ENCODE data around the gene GGTA1. TPM values are rescaled to one million over a fixed set of nuclear protein-coding genes. Genes with fewer than 3 reads are reported as not detected.

The GGTA1 gene
- polyA plus RNA-seq, 1 of the 3 experiments (the other 2 are of a cell fraction): 0.03 TPM

GRCh38 chr9:121545150-121545874 lies 45.7 kb upstream of the GGTA1 start:
- Histone ChIP-seq H3K27ac (ENCODE audit: low read depth in 2 of 2, low read length in 1 of 2) (no peak overlapping the region), H3K79me2 (ENCODE audit: insufficient read depth) (no peaks in the 10 kb centered on the region), H3K27me3 (ENCODE audit: insufficient read depth) (no peaks in the 10 kb centered on the region), H3K4me1 (ENCODE audit: control insufficient read depth in 1 of 2, insufficient read depth in 2 of 2, low read depth in 1 of 2, low read length in 1 of 2) (peaks cover 0 to 4% of the 10 kb centered on the region in 2 experiments; a peak in 1 of 4 replicates), H3K9ac (no peak overlapping the region), H3K9me2 (no peaks in the 10 kb centered on the region), H2AFZ (ENCODE audit: low read depth) (0 out of 2 replicates have a peak overlapping the region, but pooled peaks have one; percentile 74), H3F3A (replicated peaks; ENCODE audit: insufficient read depth) (peaks cover 7% of the 10 kb centered on the region), H3K36me3 (replicated peaks in 1 of 2; ENCODE audit: control insufficient read depth in 1 of 2, insufficient read depth in 2 of 2, low read length in 1 of 2) (no peaks in the 10 kb centered on the region), H4K20me1 (ENCODE audit: insufficient read depth) (no peaks in the 10 kb centered on the region), H3K9me3 (no peaks in the 10 kb centered on the region), H3K4me2 (0 out of 2 replicates have a peak overlapping the region, but pooled peaks have one; percentile 68), H3K4me3 (ENCODE audit: low read depth in 2 of 2, low read length in 1 of 2) (no peak overlapping the region)
- ChIA-PET POLR2A (interaction anchor here (0.6 to 1.4 kb wide), 6 partner anchors 16 to 547 kb away, joined by 3 to 5 read pairs (median 4); no protein-coding TSS in a partner anchor), CTCF (interaction anchor here (0.5 to 3.7 kb wide), 78 partner anchors 8 to 1036 kb away, joined by 3 to 37 read pairs (median 5); partner anchors contain the start of genes DAB2IP and GGTA1)
- no peak for TF ChIP-seq JUND (IDR thresholded peaks at IDR 0.05)
- WGBS (ENCODE audit: low lambda C conversion rate): 53% methylated on average over 10 of the region's 33 CpGs
- DNase-seq: no peak

DNA sequence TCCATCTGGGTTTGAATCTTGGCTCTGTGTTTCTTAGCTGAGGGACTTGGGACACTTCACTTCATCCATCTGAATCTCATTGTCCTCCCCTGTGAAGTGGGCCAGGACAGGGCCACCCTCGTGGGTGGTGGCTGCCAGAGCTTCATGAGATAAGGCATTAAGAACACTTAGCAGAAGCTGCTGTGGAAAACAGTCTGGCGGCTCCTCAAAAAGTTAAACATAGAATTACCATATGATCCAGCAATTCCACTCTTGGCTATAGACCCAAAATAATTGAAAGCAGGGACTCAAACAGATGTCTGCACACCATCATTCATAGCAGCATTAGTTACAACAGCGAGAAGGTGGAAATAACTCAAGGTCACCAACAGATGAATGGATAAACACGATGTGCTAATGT lies 42.4 kb upstream of the GGTA1 start:
- no peak for TF ChIP-seq RAD21 (IDR thresholded peaks at IDR 0.05; ENCODE audit: low read length)
- no peak for TF ChIP-seq FOSL2 (IDR thresholded peaks at IDR 0.05; ENCODE audit: borderline replicate concordance, low read depth)
- TF ChIP-seq TCF12 (IDR thresholded peaks at IDR 0.05): no peak
- TF ChIP-seq RFX5 (IDR thresholded peaks at IDR 0.05; ENCODE audit: low read length): no peak
- TF ChIP-seq RCOR1 (IDR thresholded peaks at IDR 0.05; ENCODE audit: low read length): no peak
- TF ChIP-seq, protein P1, sequence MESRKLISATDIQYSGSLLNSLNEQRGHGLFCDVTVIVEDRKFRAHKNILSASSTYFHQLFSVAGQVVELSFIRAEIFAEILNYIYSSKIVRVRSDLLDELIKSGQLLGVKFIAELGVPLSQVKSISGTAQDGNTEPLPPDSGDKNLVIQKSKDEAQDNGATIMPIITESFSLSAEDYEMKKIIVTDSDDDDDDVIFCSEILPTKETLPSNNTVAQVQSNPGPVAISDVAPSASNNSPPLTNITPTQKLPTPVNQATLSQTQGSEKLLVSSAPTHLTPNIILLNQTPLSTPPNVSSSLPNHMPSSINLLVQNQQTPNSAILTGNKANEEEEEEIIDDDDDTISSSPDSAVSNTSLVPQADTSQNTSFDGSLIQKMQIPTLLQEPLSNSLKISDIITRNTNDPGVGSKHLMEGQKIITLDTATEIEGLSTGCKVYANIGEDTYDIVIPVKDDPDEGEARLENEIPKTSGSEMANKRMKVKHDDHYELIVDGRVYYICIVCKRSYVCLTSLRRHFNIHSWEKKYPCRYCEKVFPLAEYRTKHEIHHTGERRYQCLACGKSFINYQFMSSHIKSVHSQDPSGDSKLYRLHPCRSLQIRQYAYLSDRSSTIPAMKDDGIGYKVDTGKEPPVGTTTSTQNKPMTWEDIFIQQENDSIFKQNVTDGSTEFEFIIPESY (IDR thresholded peaks at IDR 0.05; ENCODE audit: borderline replicate concordance, low read depth): no peak
- no peak for TF ChIP-seq NFIC (IDR thresholded peaks at IDR 0.05; ENCODE audit: borderline replicate concordance)
- no peak for TF ChIP-seq YY1 (IDR thresholded peaks at IDR 0.05; ENCODE audit: low read depth)
- no peak for TF ChIP-seq SIN3A (IDR thresholded peaks at IDR 0.05; ENCODE audit: borderline replicate concordance, low read depth, low read length)
- TF ChIP-seq PBX3 (IDR thresholded peaks at IDR 0.05): no peak
- no peak for TF ChIP-seq EP300 (IDR thresholded peaks at IDR 0.05; ENCODE audit: borderline replicate concordance in 1 of 2, low read depth in 1 of 2, low read length in 1 of 2)
- no peak for TF ChIP-seq TEAD4 (IDR thresholded peaks at IDR 0.05; ENCODE audit: borderline replicate concordance, insufficient read depth)
- no peak for TF ChIP-seq GATA2 (CRISPR knock-in tag; IDR thresholded peaks at IDR 0.05)
- DNase-seq: no peak
- no peaks in the 10 kb centered on the region for H4K20me1 ChIP-seq (ENCODE audit: insufficient read depth)
- no peaks in the 10 kb centered on the region for H3K27me3 ChIP-seq (ENCODE audit: insufficient read depth)
- ChIA-PET POLR2A (no interaction called here), CTCF (interaction anchor here (0.9 to 3.4 kb wide), 8 partner anchors 8 to 153 kb away, joined by 3 to 15 read pairs (median 4); no protein-coding TSS in a partner anchor)
- H3K4me3 ChIP-seq (ENCODE audit: low read depth in 2 of 2, low read length in 1 of 2): no peak overlapping the region
- H3K27ac ChIP-seq (ENCODE audit: low read depth in 2 of 2, low read length in 1 of 2): no peak overlapping the region
- no peak overlapping the region for H3K4me2 ChIP-seq
- no peaks in the 10 kb centered on the region for H3F3A ChIP-seq (replicated peaks; ENCODE audit: insufficient read depth)
- H3K36me3 ChIP-seq (replicated peaks in 1 of 2; ENCODE audit: control insufficient read depth in 1 of 2, insufficient read depth in 2 of 2, low read length in 1 of 2): no peaks in the 10 kb centered on the region
- H3K9me2 ChIP-seq: no peaks in the 10 kb centered on the region
- no peak overlapping the region for H3K9ac ChIP-seq
- H3K79me2 ChIP-seq (ENCODE audit: insufficient read depth): no peaks in the 10 kb centered on the region
- WGBS (ENCODE audit: low lambda C conversion rate): 64% methylated on average over 4 of the region's 4 CpGs
- no peaks in the 10 kb centered on the region for H3K9me3 ChIP-seq
- no peak overlapping the region for H2AFZ ChIP-seq (ENCODE audit: low read depth)
- peaks cover 0 to 4% of the 10 kb centered on the region in 2 experiments; a peak in 1 of 4 replicates for H3K4me1 ChIP-seq (ENCODE audit: control insufficient read depth in 1 of 2, insufficient read depth in 2 of 2, low read depth in 1 of 2, low read length in 1 of 2)

Measured in SK-N-SH (cell line).